ENCODE data around the gene VMP1. TPM values are rescaled to one million over a fixed set of nuclear protein-coding genes. Genes with fewer than 3 reads are reported as not detected.
A peak's percentile ranks its signal among the peaks of the same experiment; 100 is the strongest.
"Not testable (repeated sequence)": the region's sequence is repeated elsewhere in the genome, so short reads cannot be mapped to it uniquely, and the experiment has no call there.

The VMP1 gene
- total RNA-seq, 2 experiments from 2014 or later, result 73.6 to 81.1 TPM

DNA sequence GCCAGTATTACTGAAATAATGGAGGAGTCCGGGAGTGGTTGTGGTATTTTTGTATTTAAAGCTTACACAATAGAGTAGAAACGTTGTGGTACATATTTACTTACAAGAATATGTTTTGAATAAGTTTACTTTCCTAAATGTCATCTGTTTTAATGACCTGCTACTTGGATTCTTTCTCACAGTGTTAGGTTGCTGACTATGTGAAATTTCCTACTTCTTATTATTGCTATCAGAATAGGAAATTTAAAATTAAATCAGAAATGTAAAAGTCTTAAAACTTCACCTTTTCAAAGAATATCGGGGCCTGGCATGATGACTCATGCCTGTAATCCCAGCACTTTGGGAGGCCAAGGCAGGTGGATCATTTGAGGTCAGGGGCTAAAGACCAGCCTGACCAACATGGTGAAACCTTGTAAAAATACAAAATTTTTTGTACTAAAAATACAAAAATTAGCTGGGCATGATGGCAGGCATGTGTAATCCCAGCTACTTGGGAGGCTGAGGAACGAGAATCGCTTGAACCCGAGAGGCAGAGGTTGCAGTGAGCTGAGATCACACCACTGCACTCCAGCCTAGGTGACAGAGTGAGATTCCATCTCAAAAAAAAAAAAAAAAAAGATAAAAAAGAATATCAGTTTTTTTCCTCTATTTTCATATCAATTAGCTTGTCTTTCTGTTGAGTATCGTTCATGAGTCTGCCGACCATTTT lies 77.8 kb downstream of the VMP1 start:
- H3K27ac Mint-ChIP-seq, result peak overlapping the region; percentile 93
- ATAC-seq (ENCODE audit: poor library complexity), result no peak
- no peaks in the 10 kb centered on the region for H3K27me3 Mint-ChIP-seq
- peaks cover 18% of the 10 kb centered on the region for H3K36me3 Mint-ChIP-seq (ENCODE audit: low read depth)
- Histone ChIP-seq H3K4me3 (ENCODE audit: low read length) (no peak overlapping the region), H3K36me3 (ENCODE audit: insufficient read depth, low read length) (no peaks in the 10 kb centered on the region), H3K9me3 (ENCODE audit: control insufficient read depth in 1 of 2, insufficient read depth in 1 of 2, low read length in 2 of 2) (no peaks in the 10 kb centered on the region), H3K27me3 (ENCODE audit: control insufficient read depth in 1 of 2, insufficient read depth in 2 of 2, low read length in 2 of 2) (no peaks in the 10 kb centered on the region), H3K4me1 (ENCODE audit: insufficient read depth, low read length) (peaks cover 42% of the 10 kb centered on the region), H3K27ac (ENCODE audit: low read depth in 1 of 2, low read length in 2 of 2) (peak overlapping the region; percentile 46 to 81)
- CTCF ChIA-PET, result interaction anchor here (1.0 to 4.7 kb wide), 7 partner anchors 26 to 74 kb away, joined by 3 to 34 read pairs (median 4); no protein-coding TSS in a partner anchor
- H3K4me3 Mint-ChIP-seq, result peak overlapping the region; percentile 35
- peaks cover 47% of the 10 kb centered on the region for H3K4me1 Mint-ChIP-seq (ENCODE audit: low read depth)
- TF ChIP-seq, protein P1, sequence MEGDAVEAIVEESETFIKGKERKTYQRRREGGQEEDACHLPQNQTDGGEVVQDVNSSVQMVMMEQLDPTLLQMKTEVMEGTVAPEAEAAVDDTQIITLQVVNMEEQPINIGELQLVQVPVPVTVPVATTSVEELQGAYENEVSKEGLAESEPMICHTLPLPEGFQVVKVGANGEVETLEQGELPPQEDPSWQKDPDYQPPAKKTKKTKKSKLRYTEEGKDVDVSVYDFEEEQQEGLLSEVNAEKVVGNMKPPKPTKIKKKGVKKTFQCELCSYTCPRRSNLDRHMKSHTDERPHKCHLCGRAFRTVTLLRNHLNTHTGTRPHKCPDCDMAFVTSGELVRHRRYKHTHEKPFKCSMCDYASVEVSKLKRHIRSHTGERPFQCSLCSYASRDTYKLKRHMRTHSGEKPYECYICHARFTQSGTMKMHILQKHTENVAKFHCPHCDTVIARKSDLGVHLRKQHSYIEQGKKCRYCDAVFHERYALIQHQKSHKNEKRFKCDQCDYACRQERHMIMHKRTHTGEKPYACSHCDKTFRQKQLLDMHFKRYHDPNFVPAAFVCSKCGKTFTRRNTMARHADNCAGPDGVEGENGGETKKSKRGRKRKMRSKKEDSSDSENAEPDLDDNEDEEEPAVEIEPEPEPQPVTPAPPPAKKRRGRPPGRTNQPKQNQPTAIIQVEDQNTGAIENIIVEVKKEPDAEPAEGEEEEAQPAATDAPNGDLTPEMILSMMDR (IDR thresholded peaks at IDR 0.05), result no peak
- intact Hi-C loops (cut with DNase I, micrococcal nuclease), result loop anchor here in 1 of 2 experiments (5.0 kb wide), 1 partner anchor 52 kb away; no protein-coding TSS in a partner anchor
- POLR2A ChIA-PET, result interaction anchor here (1.0 to 7.3 kb wide), 8 partner anchors 23 to 108 kb away, joined by 3 to 86 read pairs (median 12); partner anchors contain the start of genes RPS6KB1 and TUBD1
- no peaks in the 10 kb centered on the region for H3K9me3 Mint-ChIP-seq
- peak in 1 of 14 experiments; percentile 24 for DNase-seq

- Histone ChIP-seq H3K27ac (ENCODE audit: low read depth in 1 of 2, low read length in 2 of 2) (peak overlapping the region; percentile 81 to 83), H3K27me3 (ENCODE audit: control insufficient read depth in 1 of 2, insufficient read depth in 2 of 2, low read length in 2 of 2) (no peaks in the 10 kb centered on the region), H3K4me1 (ENCODE audit: insufficient read depth, low read length) (peaks cover 42% of the 10 kb centered on the region), H3K36me3 (ENCODE audit: insufficient read depth, low read length) (no peaks in the 10 kb centered on the region), H3K4me3 (ENCODE audit: low read length) (peak overlapping the region; percentile 39), H3K9me3 (ENCODE audit: control insufficient read depth in 1 of 2, insufficient read depth in 1 of 2, low read length in 2 of 2) (no peaks in the 10 kb centered on the region)
- peak overlapping the region; percentile 93 for H3K27ac Mint-ChIP-seq
- no peak for DNase-seq
- ATAC-seq (ENCODE audit: poor library complexity), result no peak
- no peaks in the 10 kb centered on the region for H3K9me3 Mint-ChIP-seq
- peaks cover 18% of the 10 kb centered on the region for H3K36me3 Mint-ChIP-seq (ENCODE audit: low read depth)
- H3K4me3 Mint-ChIP-seq, result peak overlapping the region; percentile 85
- intact Hi-C loops (cut with DNase I, micrococcal nuclease), result loop anchor here (1.0 to 5.0 kb wide), 5 partner anchors 33 to 167 kb away; partner anchors contain the start of gene CLTC (in 1 of the 2)
- TF ChIP-seq, protein P1 (IDR thresholded peaks at IDR 0.05), result peak; percentile 15
- H3K27me3 Mint-ChIP-seq, result no peaks in the 10 kb centered on the region
- CTCF ChIA-PET, result interaction anchor here (0.7 to 4.7 kb wide), 11 partner anchors 11 to 73 kb away, joined by 3 to 34 read pairs (median 4); no protein-coding TSS in a partner anchor
- POLR2A ChIA-PET, result interaction anchor here (0.7 to 7.3 kb wide), 19 partner anchors 10 to 221 kb away, joined by 3 to 86 read pairs (median 5); partner anchors contain the start of genes CLTC, DHX40, RNFT1 and RPS6KB1
- H3K4me1 Mint-ChIP-seq (ENCODE audit: low read depth), result peaks cover 47% of the 10 kb centered on the region
These were observed 78.7 kb downstream of the VMP1 start for GRCh38 chr17:59786213-59786535.

DNA sequence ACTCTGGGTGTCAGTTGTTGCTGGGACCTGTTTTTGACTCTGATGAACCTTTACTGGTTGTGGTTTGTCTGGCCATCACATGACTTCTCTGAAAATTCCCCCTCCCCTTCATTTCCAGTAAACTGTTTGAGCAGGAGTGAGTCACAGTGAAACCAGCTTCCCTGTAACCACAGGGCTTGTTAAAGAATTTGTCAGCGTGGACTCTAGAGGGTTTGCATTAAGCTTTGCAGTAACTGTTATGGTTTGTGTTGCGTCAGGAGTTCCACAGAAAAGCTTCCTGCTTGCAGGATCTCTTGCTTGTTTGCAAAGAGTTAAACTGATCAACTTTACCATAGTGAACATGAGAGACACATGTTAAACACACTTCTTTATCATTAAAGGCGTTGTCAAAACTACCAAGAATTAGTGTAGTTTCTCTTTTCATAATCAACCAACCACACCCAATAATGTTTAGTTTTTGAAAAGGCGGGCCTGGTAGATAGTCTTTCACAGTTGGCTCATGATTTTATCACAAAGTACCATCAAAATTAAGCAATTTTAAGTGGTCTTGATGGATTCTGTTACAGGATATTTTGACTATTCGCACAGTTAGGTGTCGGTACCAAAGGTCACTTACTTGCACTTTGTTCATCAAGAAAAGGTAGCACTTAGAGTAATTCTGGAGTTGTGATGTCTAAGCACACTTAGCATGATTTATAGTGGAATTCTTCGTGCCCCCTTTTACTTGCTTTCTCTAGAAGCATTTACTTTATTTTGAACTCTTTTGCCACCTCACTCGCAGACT lies 79.3 kb downstream of the VMP1 start:
- Histone ChIP-seq H3K4me1 (ENCODE audit: insufficient read depth, low read length) (peaks cover 42% of the 10 kb centered on the region), H3K4me3 (ENCODE audit: low read length) (peak overlapping the region; percentile 39), H3K27me3 (ENCODE audit: control insufficient read depth in 1 of 2, insufficient read depth in 2 of 2, low read length in 2 of 2) (no peaks in the 10 kb centered on the region), H3K9me3 (ENCODE audit: control insufficient read depth in 1 of 2, insufficient read depth in 1 of 2, low read length in 2 of 2) (no peaks in the 10 kb centered on the region), H3K27ac (ENCODE audit: low read depth in 1 of 2, low read length in 2 of 2) (peak overlapping the region; percentile 81 to 83), H3K36me3 (ENCODE audit: insufficient read depth, low read length) (no peaks in the 10 kb centered on the region)
- Mint-ChIP-seq H3K36me3 (ENCODE audit: low read depth) (peaks cover 19% of the 10 kb centered on the region), H3K9me3 (no peaks in the 10 kb centered on the region), H3K4me1 (ENCODE audit: low read depth) (peaks cover 47% of the 10 kb centered on the region), H3K4me3 (peak overlapping the region; percentile 85), H3K27me3 (no peaks in the 10 kb centered on the region), H3K27ac (peak overlapping the region; percentile 93)
- intact Hi-C loops (cut with DNase I, micrococcal nuclease), result loop anchor here (1.0 to 5.0 kb wide), 5 partner anchors 34 to 167 kb away; partner anchors contain the start of gene CLTC (in 1 of the 2)
- TF ChIP-seq, protein P1 (IDR thresholded peaks at IDR 0.05), result no peak
- DNase-seq (peak; percentile 40 to 96 (median 65)), ATAC-seq (ENCODE audit: poor library complexity) (peak; percentile 88)
- ChIA-PET POLR2A (interaction anchor here (0.7 to 7.3 kb wide), 18 partner anchors 11 to 222 kb away, joined by 3 to 86 read pairs (median 4); partner anchors contain the start of genes CLTC, DHX40, RNFT1 and RPS6KB1), CTCF (interaction anchor here (0.7 to 4.7 kb wide), 9 partner anchors 10 to 72 kb away, joined by 3 to 34 read pairs (median 4); no protein-coding TSS in a partner anchor)

DNA sequence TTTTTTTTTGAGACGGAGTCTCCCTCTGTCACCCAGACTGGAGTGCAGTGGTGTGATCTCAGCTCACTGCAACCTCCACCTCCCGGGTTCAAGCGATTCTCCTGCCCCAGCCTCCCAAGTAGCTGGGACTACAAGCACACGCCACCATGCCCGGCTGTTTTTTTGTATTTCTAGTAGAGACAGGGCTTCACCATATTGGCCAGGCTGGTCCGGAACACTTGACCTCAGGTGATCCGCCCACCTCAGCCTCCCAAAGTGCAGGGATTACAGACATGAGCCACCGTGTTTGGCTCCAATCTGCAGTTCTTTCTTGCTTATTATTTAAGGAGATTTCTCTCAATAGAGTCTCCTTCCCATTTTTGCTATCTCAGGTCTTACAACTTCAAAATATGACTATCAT lies 82.4 kb downstream of the VMP1 start:
- H3K27me3 ChIP-seq (ENCODE audit: control insufficient read depth in 1 of 2, insufficient read depth in 2 of 2, low read length in 2 of 2); DNase-seq; POLR2A ChIA-PET; H3K9me3 Mint-ChIP-seq; H3K36me3 ChIP-seq (ENCODE audit: insufficient read depth, low read length); H3K4me3 ChIP-seq (ENCODE audit: low read length); H3K9me3 ChIP-seq (ENCODE audit: control insufficient read depth in 1 of 2, insufficient read depth in 1 of 2, low read length in 2 of 2); ATAC-seq (ENCODE audit: poor library complexity); H3K27me3 Mint-ChIP-seq: not testable (repeated sequence)
- peak overlapping the region in 1 of 2 donors; percentile 55 for H3K27ac ChIP-seq (ENCODE audit: low read depth in 1 of 2, low read length in 2 of 2)
- Mint-ChIP-seq H3K4me1 (ENCODE audit: low read depth) (peaks cover 21% of the 10 kb centered on the region), H3K36me3 (ENCODE audit: low read depth) (peaks cover 25% of the 10 kb centered on the region), H3K4me3 (peak overlapping the region; percentile 45), H3K27ac (peak overlapping the region; percentile 41)
- intact Hi-C loops (cut with DNase I, micrococcal nuclease), result loop anchor here in 1 of 2 experiments (5.0 kb wide), 1 partner anchor 47 kb away; no protein-coding TSS in a partner anchor
- CTCF ChIA-PET, result interaction anchor here (0.6 kb wide), 1 partner anchor 8 kb away, joined by 3 read pairs; no protein-coding TSS in a partner anchor
- peaks cover 29% of the 10 kb centered on the region for H3K4me1 ChIP-seq (ENCODE audit: insufficient read depth, low read length)
